ENCODE results near the gene MIAT. TPM values are rescaled to one million over a fixed set of nuclear protein-coding genes. Genes with fewer than 3 reads are reported as not detected.

Gene MIAT
- total RNA-seq, 1 experiment from 2014 or later = 0.33 TPM

- in situ Hi-C loops (cut with HindIII; ENCODE audit: low pct_unique_long_range_greater_than_20kb, low sequenced_read_pairs) = no loop called here
- no peaks in the 10 kb centered on the region for H3K36me3 ChIP-seq (ENCODE audit: control insufficient read depth, insufficient read depth, low read length)
- intact Hi-C loops (cut with micrococcal nuclease; ENCODE audit: unreplicated experiment) = no loop called here
Observed at GRCh38 chr22:26614322-26614721, 43.1 kb upstream of the MIAT start.

GRCh38 chr22:26615149-26615548 is 42.2 kb upstream of the MIAT start:
- Histone ChIP-seq H3K4me3 (ENCODE audit: low read depth in 2 of 2, low read length in 2 of 2) (no peak overlapping the region), H3K27ac (ENCODE audit: low read length) (no peak overlapping the region), H3K9me3 (ENCODE audit: control insufficient read depth, insufficient read depth, low read depth, low read length) (no peaks in the 10 kb centered on the region), H3K4me1 (ENCODE audit: control insufficient read depth, insufficient read depth, low read length) (no peaks in the 10 kb centered on the region), H3K27me3 (ENCODE audit: control insufficient read depth, insufficient read depth, low read length) (no peaks in the 10 kb centered on the region), H3K36me3 (ENCODE audit: control insufficient read depth, insufficient read depth, low read length) (no peaks in the 10 kb centered on the region)
- TF ChIP-seq TCF7L2 (IDR thresholded peaks at IDR 0.05; ENCODE audit: low read depth, low read length) = no peak
- TF ChIP-seq SIN3A (IDR thresholded peaks at IDR 0.05; ENCODE audit: borderline replicate concordance, insufficient read depth, low read depth, low read length) = no peak
- TF ChIP-seq CTCF (IDR thresholded peaks at IDR 0.05) = no peak
- no peak for TF ChIP-seq POLR2AphosphoS5 (IDR thresholded peaks at IDR 0.05; ENCODE audit: low read depth, low read length)
- no peak for TF ChIP-seq REST (IDR thresholded peaks at IDR 0.05; ENCODE audit: insufficient read depth in 1 of 2, low read depth in 2 of 2, low read length in 1 of 2)
- POLR2A ChIA-PET = no interaction called here
- no TSS peak for BruUV-seq (replicated peaks)
- no peak for ATAC-seq
- DNase-seq (ENCODE audit: low read depth, low spot score) = no peak
- intact Hi-C loops (cut with micrococcal nuclease; ENCODE audit: unreplicated experiment) (no loop called here), in situ Hi-C loops (cut with HindIII; ENCODE audit: low pct_unique_long_range_greater_than_20kb, low sequenced_read_pairs) (no loop called here)
- CTCF ChIA-PET = no interaction called here

More at GRCh38 chr22:26614322-26614721, 43.1 kb upstream of the MIAT start:
- no peak overlapping the region for H3K27ac ChIP-seq (ENCODE audit: low read length)
- no peak for TF ChIP-seq CTCF (IDR thresholded peaks at IDR 0.05)
- no peak for TF ChIP-seq SIN3A (IDR thresholded peaks at IDR 0.05; ENCODE audit: borderline replicate concordance, insufficient read depth, low read depth, low read length)
- no peak for TF ChIP-seq REST (IDR thresholded peaks at IDR 0.05; ENCODE audit: insufficient read depth in 1 of 2, low read depth in 2 of 2, low read length in 1 of 2)
- no peak for TF ChIP-seq TCF7L2 (IDR thresholded peaks at IDR 0.05; ENCODE audit: low read depth, low read length)
- TF ChIP-seq POLR2AphosphoS5 (IDR thresholded peaks at IDR 0.05; ENCODE audit: low read depth, low read length) = no peak
- H3K27me3 ChIP-seq (ENCODE audit: control insufficient read depth, insufficient read depth, low read length) = no peaks in the 10 kb centered on the region
- BruUV-seq (replicated peaks) = no TSS peak
- ChIA-PET CTCF (no interaction called here), POLR2A (no interaction called here)
- DNase-seq (ENCODE audit: low read depth, low spot score) = no peak
- no peaks in the 10 kb centered on the region for H3K9me3 ChIP-seq (ENCODE audit: control insufficient read depth, insufficient read depth, low read depth, low read length)
- no peak for ATAC-seq
- H3K4me1 ChIP-seq (ENCODE audit: control insufficient read depth, insufficient read depth, low read length) = no peaks in the 10 kb centered on the region
- no peak overlapping the region for H3K4me3 ChIP-seq (ENCODE audit: low read depth in 2 of 2, low read length in 2 of 2)
